K562 (cell line): Measurements from ENCODE around the gene GBX1. TPM values are rescaled to one million over a fixed set of nuclear protein-coding genes. Genes with fewer than 3 reads are reported as not detected.

Source experiments
- ATAC-seq: fragments of 200-7000 bp; cut with Tn5 transposase; 3 replicates; pipeline ENCODE4 v1.9.1; 2020; ENCODE audit warnings: moderate library complexity
- BruUV-seq: library from RNA; stranded (reverse); fragments of 400-500 nt; replicated peaks from 2 replicates; lab custom pipeline; 2021; lab: Mats Ljungman, UMichigan
- CTCF ChIA-PET: fragments of 300-600 bp; formaldehyde crosslinking; extraction: SDS; loops from one replicate; lab custom pipeline; 2021; ENCODE audit warnings: low intra/inter-chr PET ratio; lab: Yijun Ruan, JAX
- POLR2A ChIA-PET: fragments of 300-600, 350-650 bp; sonication (Branson Sonifier 250); formaldehyde crosslinking; extraction: SDS; loops from one replicate; lab custom pipeline; 2021; ENCODE audit warnings: antibody characterized with exemption, inconsistent platforms; lab: Yijun Ruan, JAX
- DNase-seq, 4 experiments: peaks; one replicate each; pipeline versions ENCODE4 v3.0.0 to v3.0.0-alpha.2; 2011 to 2018; ENCODE audit warnings: low spot score in 3 of 4, mixed read lengths in 3 of 4; ENCODE audit errors: extremely low read depth in 1 of 4
- FAIRE-seq: peaks from 2 replicates; lab custom pipeline; 2011; peaks lifted over from hg19 to GRCh38; lab: Jason Lieb, UNC
- H2AFZ ChIP-seq: 2 replicates; pipeline ENCODE4 v1.6.0; 2011; ENCODE audit warnings: low read depth, low read length, control low read depth, inconsistent platforms
- H3K27ac ChIP-seq: fragments of 200-600 bp; 3 replicates; pipeline ENCODE4 v1.8.0; 2011; ENCODE audit warnings: low read depth, mild to moderate bottlenecking, control low read depth, inconsistent platforms, low read length, moderate library complexity, mixed read lengths; ENCODE audit errors: extremely low read depth
- H3K27me3 ChIP-seq, 2 experiments: fragments of 300-600 bp in 1 of 2; 2 replicates in 1 of 2; 3 replicates in 1 of 2; pipeline versions ENCODE4 v1.6.0 to v1.8.0; 2011; ENCODE audit warnings: inconsistent platforms in 2 of 2, low read length in 2 of 2, mild to moderate bottlenecking in 1 of 2, mixed read lengths in 1 of 2, moderate library complexity in 1 of 2; ENCODE audit not compliant: control insufficient read depth in 2 of 2, insufficient read depth in 2 of 2
- H3K36me3 ChIP-seq: fragments of 300-600 bp; 3 replicates; pipeline ENCODE4 v1.8.0; 2011; ENCODE audit warnings: mild to moderate bottlenecking, low read length, inconsistent platforms; ENCODE audit not compliant: control insufficient read depth, insufficient read depth
- H3K4me1 ChIP-seq, 2 experiments: fragments of 200-600 bp in 1 of 2; replicated peaks in 1 of 2; 2 replicates in 1 of 2; 3 replicates in 1 of 2; pipeline versions ENCODE4 v1.5.1 to v1.8.0; 2011; ENCODE audit warnings: inconsistent platforms in 2 of 2, low read length in 2 of 2, mild to moderate bottlenecking in 1 of 2, mixed read lengths in 1 of 2, moderate library complexity in 1 of 2; ENCODE audit not compliant: control insufficient read depth in 2 of 2, insufficient read depth in 2 of 2
- H3K4me2 ChIP-seq: 2 replicates; pipeline ENCODE4 v1.6.1; 2011; ENCODE audit warnings: low read length, control low read depth, inconsistent platforms, mixed read lengths; ENCODE audit not compliant: insufficient read depth
- H3K4me3 ChIP-seq: fragments of 200-600 bp; sonication (generic), shearing (Covaris generic); 2 replicates; pipeline ENCODE4 v1.5.1; 2016; ENCODE audit warnings: control low read depth, inconsistent platforms
- H3K79me2 ChIP-seq: fragments of 200-600 bp; 3 replicates; pipeline ENCODE4 v1.8.0; 2011; ENCODE audit warnings: low read length, inconsistent platforms; ENCODE audit not compliant: control insufficient read depth, insufficient read depth
- H3K9ac ChIP-seq, 2 experiments: 2 replicates each; pipeline versions ENCODE4 v1.6.0 to v1.6.1; 2011; ENCODE audit warnings: low read depth in 2 of 2, low read length in 2 of 2, control low read depth in 1 of 2, inconsistent platforms in 1 of 2, mild to moderate bottlenecking in 1 of 2, mixed read lengths in 1 of 2; ENCODE audit not compliant: insufficient read depth in 1 of 2
- H3K9me1 ChIP-seq: one replicate; pipeline ENCODE4 v1.6.0; 2011; ENCODE audit warnings: inconsistent platforms, mild to moderate bottlenecking, low read length, moderate library complexity; ENCODE audit not compliant: control insufficient read depth, insufficient read depth
- H3K9me3 ChIP-seq: replicated peaks from 2 replicates; pipeline ENCODE4 v1.5.1; 2011; ENCODE audit warnings: low read depth, low read length, inconsistent platforms; ENCODE audit not compliant: control insufficient read depth, insufficient read depth
- H4K20me1 ChIP-seq: replicated peaks from 2 replicates; pipeline ENCODE4 v1.6.1; 2011; ENCODE audit warnings: low read length, inconsistent platforms, mixed read lengths; ENCODE audit not compliant: control insufficient read depth, insufficient read depth
- CEBPZ ChIP-seq: fragments of 150-350 bp; IDR thresholded peaks from 2 replicates; pipeline ENCODE4 v1.6.1; 2014; ENCODE audit warnings: low read depth, mild to moderate bottlenecking, low read length, borderline replicate concordance
- CREB5 ChIP-seq: fragments of 250-450 bp; sonication (Bioruptor Pico); IDR thresholded peaks from 2 replicates; pipeline ENCODE4 v1.5.0; 2020; ENCODE audit warnings: mild to moderate bottlenecking
- ETS2 ChIP-seq: IDR thresholded peaks from 2 replicates; pipeline ENCODE4 v1.6.1; 2016; ENCODE audit warnings: borderline replicate concordance, missing genetic modification characterization, mild to moderate bottlenecking, moderate library complexity, missing compliant biosample characterization; ENCODE audit not compliant: poor library complexity, severe bottlenecking
- HIVEP1 ChIP-seq: fragments of 250-450 bp; sonication (Bioruptor Pico); IDR thresholded peaks from 2 replicates; pipeline ENCODE4 v1.4.0; 2020; ENCODE audit warnings: mild to moderate bottlenecking
- HLTF ChIP-seq: fragments of 450-650 bp; IDR thresholded peaks from 2 replicates; pipeline ENCODE4 v1.6.1; 2016
- HMBOX1 ChIP-seq: sonication (generic); IDR thresholded peaks from 2 replicates; pipeline ENCODE4 v1.6.1; 2016
- KDM4B ChIP-seq, 2 experiments: fragments of 450-650 bp in 1 of 2; sonication (generic) in 1 of 2; IDR thresholded peaks; 2 replicates each; pipeline ENCODE4 v1.6.1; 2016 to 2017; ENCODE audit warnings: borderline replicate concordance in 2 of 2, antibody characterized with exemption in 1 of 2, low read depth in 1 of 2, mild to moderate bottlenecking in 1 of 2
- MBD2 ChIP-seq: sonication (generic); IDR thresholded peaks from 2 replicates; pipeline ENCODE4 v1.6.1; 2016; ENCODE audit warnings: low read depth, borderline replicate concordance
- MTF1 ChIP-seq: fragments of 250-450 bp; sonication (Bioruptor Pico); IDR thresholded peaks from 2 replicates; pipeline ENCODE4 v1.9.0; 2021; ENCODE audit warnings: moderate library complexity, mild to moderate bottlenecking, inconsistent platforms, borderline replicate concordance
- RBFOX2 ChIP-seq: fragments of 200-400 bp; formaldehyde crosslinking; IDR thresholded peaks from 2 replicates; pipeline ENCODE4 v1.6.1; 2017; ENCODE audit warnings: low read depth, mild to moderate bottlenecking, low read length, moderate library complexity
- SP1 ChIP-seq: sonication (generic); formaldehyde crosslinking; IDR thresholded peaks from 2 replicates; pipeline ENCODE4 v1.8.1; 2022; ENCODE audit warnings: mild to moderate bottlenecking, missing genetic modification reagents
- ZSCAN32 ChIP-seq: fragments of 450-650 bp; formaldehyde crosslinking; IDR thresholded peaks from 2 replicates; pipeline ENCODE4 v1.4.0; 2020; ENCODE audit warnings: mild to moderate bottlenecking, moderate library complexity
- WGBS: fragments of 100-300 bp; shearing (Covaris generic); methylation state at CpG from one replicate; pipeline ENCODE4 v1.1.6; 2016; ENCODE audit warnings: low coverage, mixed read lengths; ENCODE audit not compliant: insufficient coverage; ENCODE audit errors: missing lambda C conversion rate; 5-methylcytosine and 5-hydroxymethylcytosine counted together
- in situ Hi-C: fragments of 300-500 bp; cut with MboI; formaldehyde crosslinking; loops from 4 replicates; pipeline ENCODE4 v1.15.0; 2018; ENCODE audit warnings: inconsistent platforms, mixed read lengths
- intact Hi-C: fragments of 100-400 bp; cut with micrococcal nuclease; formaldehyde crosslinking; loops from 2 replicates; pipeline ENCODE4 v1.14.2; 2022
- polyA plus RNA-seq, 8 experiments: library from polyadenylated mRNA; depleted of rRNA in 4 of 8; stranded (reverse) in 5 of 8; unstranded in 3 of 8; fragments of >200 nt; fragmentation: Nextera tagmentation in 2 of 8; fragmentation: Illumina TruSeq in 1 of 8; extraction: Ambion mirVana in 2 of 8; extraction: Trizol in 1 of 8; gene quantifications; 2 replicates each; pipeline versions ENCODE4 v1.2.1 to v1.2.3, GENCODE V29; 2011 to 2014; ENCODE audit warnings: inconsistent platforms in 1 of 8, missing spikeins in 1 of 8
- total RNA-seq, 7 experiments: library from RNA; depleted of rRNA in 6 of 7; stranded (reverse); fragments of >200 nt in 6 of 7; fragmentation: Illumina TruSeq in 2 of 7; extraction: Trizol in 2 of 7; gene quantifications; 2 replicates each; pipeline versions ENCODE4 v1.2.1 to v1.2.3, GENCODE V29; 2011 to 2021; ENCODE audit warnings: low replicate concordance in 1 of 7

Gene GBX1
- total and polyA plus RNA-seq, 9 of the 15 experiments (the other 6 are each of a cell fraction or from before 2014, with no cell fraction given), result not detected

GRCh38 chr7:151167197-151167961 is at the start of gene GBX1 (continued):
- no peak for TF ChIP-seq CEBPZ

GRCh38 chr7:151215396-151215795 is 47.9 kb upstream of the GBX1 start:
- in situ Hi-C loops, result no loop called here
- POLR2A ChIA-PET, result interaction anchor here (1.6 to 4.9 kb wide), 3 partner anchors 10 to 12 kb away, joined by 3 to 30 read pairs (median 5); partner anchors contain the start of gene ABCF2
- DNase-seq, result no peak
- 93% methylated on average over 5 of the region's 5 CpGs for WGBS
- peaks cover 84% of the 10 kb centered on the region for H3K36me3 ChIP-seq
- no peak for ATAC-seq
- peaks cover 16% of the 10 kb centered on the region; the same call in 1 of the 2 replicates for H4K20me1 ChIP-seq
- no peaks in the 10 kb centered on the region for H3K79me2 ChIP-seq
- no peaks in the 10 kb centered on the region for H3K9me3 ChIP-seq
- CTCF ChIA-PET, result no interaction called here
- no peak overlapping the region for H2AFZ ChIP-seq
- H3K4me3 ChIP-seq, result no peak overlapping the region
- H3K4me1 ChIP-seq, result no peaks in the 10 kb centered on the region; a peak in 1 of 5 replicates
- H3K27me3 ChIP-seq, result no peaks in the 10 kb centered on the region
- H3K4me2 ChIP-seq, result no peak overlapping the region
- no peak overlapping the region for H3K27ac ChIP-seq
- no TSS peak for BruUV-seq
- intact Hi-C loops, result no loop called here
- FAIRE-seq, result no peak
- no peaks in the 10 kb centered on the region for H3K9me1 ChIP-seq
- no peak overlapping the region for H3K9ac ChIP-seq
- no peak for TF ChIP-seq RBFOX2
- TF ChIP-seq ZSCAN32 (CRISPR knock-in tag), result no peak
- no peak for TF ChIP-seq KDM4B (IDR thresholded peaks at IDR 0.05; ENCODE audit: borderline replicate concordance in 2 of 2, low read depth in 1 of 2)
- no peak for TF ChIP-seq CREB5 (CRISPR knock-in tag)
- no peak for TF ChIP-seq SP1
- TF ChIP-seq ETS2 (tag), result no peak
- TF ChIP-seq HLTF, result no peak
- no peak for TF ChIP-seq HMBOX1
- no peak for TF ChIP-seq MBD2
- no peak for TF ChIP-seq HIVEP1 (CRISPR knock-in tag)
- TF ChIP-seq MTF1 (CRISPR knock-in tag), result no peak
